Ishikawa (cell line): ENCODE measurements around the gene INAFM2.

Experiments used
- CEBPB ChIP-seq: IDR thresholded peaks from 2 replicates; pipeline ENCODE4 v1.6.1; 2012
- EGR1 ChIP-seq: IDR thresholded peaks from 2 replicates; pipeline ENCODE4 v1.6.1; 2012
- EP300 ChIP-seq: IDR thresholded peaks from 2 replicates; pipeline ENCODE4 v1.6.1; 2012; ENCODE audit warnings: borderline replicate concordance
- TAF1 ChIP-seq: IDR thresholded peaks from 2 replicates; pipeline ENCODE4 v1.6.1; 2012; ENCODE audit warnings: low read depth, mild to moderate bottlenecking
- YY1 ChIP-seq: IDR thresholded peaks from 2 replicates; pipeline ENCODE4 v1.6.1; 2012; ENCODE audit warnings: low read depth
- TF ChIP-seq, protein P1 (sequence below): IDR thresholded peaks from 2 replicates; pipeline ENCODE4 v1.6.1; 2012; ENCODE audit warnings: low read depth, mild to moderate bottlenecking

DNA sequence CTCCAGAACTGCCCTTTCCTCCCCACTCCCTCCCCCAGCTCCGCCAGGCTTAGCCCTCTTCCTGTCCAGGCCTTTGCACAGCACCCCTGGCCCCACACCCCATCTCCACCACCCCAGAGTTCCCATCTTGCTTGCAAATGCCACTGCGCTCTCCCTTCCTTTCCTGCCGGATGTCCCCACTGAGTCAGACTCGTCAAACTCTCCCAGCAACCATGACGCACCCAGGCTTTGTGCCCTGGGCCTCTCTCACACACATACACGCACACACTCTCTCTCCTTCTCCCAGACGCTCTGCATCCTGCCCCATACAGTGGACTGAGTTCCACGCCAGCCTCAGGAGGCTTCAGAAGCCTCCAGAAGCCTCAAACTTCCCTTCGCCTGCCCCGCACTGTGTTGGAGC, 20.0 kb downstream of the INAFM2 start:
- TF ChIP-seq, protein P1, sequence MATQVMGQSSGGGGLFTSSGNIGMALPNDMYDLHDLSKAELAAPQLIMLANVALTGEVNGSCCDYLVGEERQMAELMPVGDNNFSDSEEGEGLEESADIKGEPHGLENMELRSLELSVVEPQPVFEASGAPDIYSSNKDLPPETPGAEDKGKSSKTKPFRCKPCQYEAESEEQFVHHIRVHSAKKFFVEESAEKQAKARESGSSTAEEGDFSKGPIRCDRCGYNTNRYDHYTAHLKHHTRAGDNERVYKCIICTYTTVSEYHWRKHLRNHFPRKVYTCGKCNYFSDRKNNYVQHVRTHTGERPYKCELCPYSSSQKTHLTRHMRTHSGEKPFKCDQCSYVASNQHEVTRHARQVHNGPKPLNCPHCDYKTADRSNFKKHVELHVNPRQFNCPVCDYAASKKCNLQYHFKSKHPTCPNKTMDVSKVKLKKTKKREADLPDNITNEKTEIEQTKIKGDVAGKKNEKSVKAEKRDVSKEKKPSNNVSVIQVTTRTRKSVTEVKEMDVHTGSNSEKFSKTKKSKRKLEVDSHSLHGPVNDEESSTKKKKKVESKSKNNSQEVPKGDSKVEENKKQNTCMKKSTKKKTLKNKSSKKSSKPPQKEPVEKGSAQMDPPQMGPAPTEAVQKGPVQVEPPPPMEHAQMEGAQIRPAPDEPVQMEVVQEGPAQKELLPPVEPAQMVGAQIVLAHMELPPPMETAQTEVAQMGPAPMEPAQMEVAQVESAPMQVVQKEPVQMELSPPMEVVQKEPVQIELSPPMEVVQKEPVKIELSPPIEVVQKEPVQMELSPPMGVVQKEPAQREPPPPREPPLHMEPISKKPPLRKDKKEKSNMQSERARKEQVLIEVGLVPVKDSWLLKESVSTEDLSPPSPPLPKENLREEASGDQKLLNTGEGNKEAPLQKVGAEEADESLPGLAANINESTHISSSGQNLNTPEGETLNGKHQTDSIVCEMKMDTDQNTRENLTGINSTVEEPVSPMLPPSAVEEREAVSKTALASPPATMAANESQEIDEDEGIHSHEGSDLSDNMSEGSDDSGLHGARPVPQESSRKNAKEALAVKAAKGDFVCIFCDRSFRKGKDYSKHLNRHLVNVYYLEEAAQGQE = no peak
- TF ChIP-seq EP300 (no peak), TAF1 (no peak), CEBPB (no peak), YY1 (no peak), EGR1 (no peak)
